Fibroblast of skin of left biceps (primary cell): ENCODE measurements around the gene CDKAL1.
"Not testable (repeated sequence)": the region's sequence is repeated elsewhere in the genome, so short reads cannot be mapped to it uniquely, and the experiment has no call there.

ENCODE experiments used
- DNase-seq, 2 experiments: peaks; one replicate each; pipeline ENCODE4 v3.0.0-alpha.2; 2013; ENCODE audit warnings: low read depth in 2 of 2

CDKAL1 gene

DNA sequence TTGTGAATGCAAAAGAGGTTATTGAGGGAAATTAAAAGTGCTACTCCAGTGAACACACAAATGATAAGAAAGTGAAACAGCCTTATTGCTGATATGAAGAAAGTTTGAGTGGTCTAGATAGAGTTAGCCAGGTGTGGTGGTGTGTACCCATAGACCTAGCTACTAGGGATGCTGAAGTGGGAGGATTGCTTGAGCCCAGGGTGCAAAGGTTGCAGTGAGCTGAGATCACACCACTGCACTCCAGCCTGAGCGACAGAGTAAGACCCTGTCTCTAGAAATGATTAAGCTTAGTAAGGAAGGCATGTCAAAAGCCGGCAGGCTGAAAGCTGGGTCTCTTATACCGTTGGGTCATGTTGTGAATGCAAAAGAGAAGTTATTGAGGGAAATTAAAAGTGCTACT, 389.8 kb downstream of the CDKAL1 start:
- DNase-seq, result not testable (repeated sequence)

DNA sequence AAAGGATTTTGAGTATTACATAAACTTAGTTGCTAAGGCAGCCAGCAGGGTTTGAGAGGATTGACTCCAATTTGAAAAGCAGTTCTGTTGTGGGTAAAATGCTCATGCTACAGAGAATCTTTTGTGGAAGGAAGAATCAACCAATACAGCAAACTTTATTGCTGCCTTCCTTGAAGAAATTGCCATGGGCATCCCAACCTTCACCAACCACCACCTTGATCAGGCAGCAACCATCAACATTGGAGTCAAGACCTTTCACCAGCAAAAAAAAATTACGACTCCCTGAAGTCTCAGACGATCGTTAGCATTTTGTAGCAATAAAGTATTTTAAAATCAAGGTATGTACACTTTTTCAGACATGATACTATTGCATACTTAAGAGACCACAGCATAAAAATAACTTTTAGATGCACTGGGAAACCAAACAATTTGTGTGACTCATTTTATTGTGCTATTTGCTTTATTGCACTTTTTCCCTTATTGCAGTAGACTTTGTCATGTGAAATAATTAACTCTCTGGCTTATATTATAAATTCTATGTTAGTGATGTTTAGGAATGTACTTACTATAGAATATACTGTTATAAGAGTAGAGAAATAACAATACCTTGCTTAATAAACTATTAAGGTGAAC, 390.8 kb downstream of the CDKAL1 start:
- DNase-seq, result no peak

GRCh38 chr6:20927130-20927860, 393.0 kb downstream of the CDKAL1 start:
- no peak for DNase-seq

DNA sequence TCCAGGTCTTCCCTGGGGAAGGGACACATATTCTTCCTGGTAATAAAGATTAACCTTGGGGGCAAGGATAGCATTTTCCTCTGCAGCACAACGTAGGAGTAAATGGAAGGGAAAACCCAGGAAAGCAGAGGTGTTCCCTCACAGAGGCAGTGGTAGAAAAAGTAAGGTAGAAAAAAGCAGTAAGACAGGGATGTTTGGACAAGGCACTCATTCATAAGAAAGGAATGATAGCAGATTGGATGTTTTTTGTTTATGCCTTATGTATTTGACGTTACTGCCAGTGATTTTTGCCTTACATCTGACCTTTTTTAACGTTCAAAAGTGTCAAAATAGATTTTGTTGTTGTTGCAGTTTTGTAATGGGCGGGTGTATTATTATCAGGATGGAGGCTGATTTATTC, 395.0 kb downstream of the CDKAL1 start:
- DNase-seq, result no peak

DNA sequence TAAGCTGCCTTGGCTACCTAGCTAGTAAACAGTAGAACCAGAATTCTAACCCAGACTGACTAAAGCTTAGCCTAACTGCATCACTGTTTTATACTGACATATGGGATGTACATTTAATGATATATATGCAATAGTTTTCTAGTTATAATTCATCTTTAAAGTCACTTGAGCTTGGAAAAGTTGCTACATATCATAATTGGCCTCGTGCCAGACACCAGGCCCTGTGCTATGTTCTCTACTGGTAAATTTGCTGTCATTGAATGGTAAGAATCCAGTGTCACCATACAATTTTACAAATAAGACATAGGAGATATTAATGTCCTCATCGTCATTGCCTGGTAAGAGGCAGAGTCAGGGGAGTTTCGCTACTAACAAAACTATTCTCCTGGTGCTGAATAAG, 396.8 kb downstream of the CDKAL1 start:
- no peak for DNase-seq

- no peak for DNase-seq
Observed at GRCh38 chr6:20931772-20932171, 397.5 kb downstream of the CDKAL1 start.

DNA sequence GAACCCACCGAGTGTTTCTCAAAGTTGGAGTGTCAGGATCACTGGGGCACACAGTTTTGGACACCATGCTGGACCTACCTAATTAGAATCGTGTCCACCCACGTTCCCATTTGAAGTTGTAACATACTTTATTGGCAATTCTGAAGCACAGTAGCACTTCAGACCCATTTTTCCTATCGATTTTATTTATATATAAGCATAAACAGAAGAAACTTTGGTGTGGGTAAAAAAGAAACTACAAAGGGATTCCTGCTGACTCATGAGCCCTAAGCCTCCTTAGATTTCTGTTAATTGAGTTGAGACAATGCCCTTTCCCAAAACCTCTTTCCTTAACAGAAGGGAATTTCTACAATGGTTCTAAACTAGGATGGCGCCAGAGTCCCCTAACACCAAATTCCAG, 398.0 kb downstream of the CDKAL1 start:
- DNase-seq, result no peak

DNA sequence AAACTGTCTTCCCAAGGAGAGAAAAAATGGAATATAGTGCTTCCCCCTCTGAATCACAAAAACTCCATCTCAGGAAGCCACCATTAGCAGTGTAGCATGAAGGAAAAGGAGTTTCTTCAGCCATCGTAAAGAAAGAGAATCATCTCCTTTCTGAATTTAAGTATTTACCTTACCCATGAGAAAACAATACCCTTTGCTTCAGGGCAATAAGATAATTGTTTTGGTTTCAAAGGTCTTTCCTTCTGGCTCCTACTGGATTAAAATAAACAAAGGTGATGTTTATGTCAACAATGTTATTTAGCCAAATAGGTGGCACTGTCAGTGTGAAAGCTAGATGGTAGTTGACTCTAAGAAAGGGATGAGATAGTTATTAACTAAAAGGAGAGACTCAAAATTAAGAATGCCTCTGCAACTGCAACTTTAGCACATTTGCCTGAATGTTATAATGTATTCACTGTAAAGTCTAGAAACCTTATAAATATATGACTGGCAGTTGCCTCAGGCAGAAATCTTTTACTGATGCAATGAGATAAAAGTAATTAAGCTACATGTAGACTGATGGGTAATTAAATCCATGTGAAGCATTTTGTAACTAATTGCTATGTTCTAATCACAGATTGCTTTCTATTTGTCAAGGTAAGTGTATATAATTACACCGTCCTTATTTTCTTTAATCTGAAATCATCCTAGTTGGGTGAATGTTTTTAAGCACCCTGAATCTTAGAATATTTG, 399.0 kb downstream of the CDKAL1 start:
- no peak for DNase-seq

GRCh38 chr6:20936949-20937348, 402.7 kb downstream of the CDKAL1 start:
- DNase-seq, result no peak

GRCh38 chr6:20939161-20939775, 405.0 kb downstream of the CDKAL1 start:
- DNase-seq, result no peak

- no peak for DNase-seq
Observed at GRCh38 chr6:20943040-20943627, 408.9 kb downstream of the CDKAL1 start.

DNA sequence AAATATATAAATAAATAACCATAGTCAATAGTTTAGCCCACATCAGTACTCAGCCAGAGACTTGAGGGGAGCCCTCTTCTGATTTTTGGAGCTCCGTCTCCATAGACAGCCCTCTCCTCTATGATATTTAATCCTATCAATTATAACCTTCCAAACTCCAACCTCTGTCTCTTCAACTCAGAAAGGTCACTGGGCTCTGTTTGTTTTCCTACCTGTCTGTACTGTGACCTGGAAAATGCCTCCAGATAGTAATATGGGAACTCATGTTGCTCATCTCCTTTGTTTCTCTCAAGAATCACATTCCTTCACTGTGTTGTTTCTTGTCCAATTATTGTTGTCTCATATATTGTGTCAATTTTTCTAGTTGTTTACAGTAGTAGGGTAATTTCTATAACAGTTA, 409.7 kb downstream of the CDKAL1 start:
- no peak for DNase-seq

- peak in 1 of 2 experiments; percentile 10 for DNase-seq
Observed at GRCh38 chr6:20946022-20946421, 411.8 kb downstream of the CDKAL1 start.

DNA sequence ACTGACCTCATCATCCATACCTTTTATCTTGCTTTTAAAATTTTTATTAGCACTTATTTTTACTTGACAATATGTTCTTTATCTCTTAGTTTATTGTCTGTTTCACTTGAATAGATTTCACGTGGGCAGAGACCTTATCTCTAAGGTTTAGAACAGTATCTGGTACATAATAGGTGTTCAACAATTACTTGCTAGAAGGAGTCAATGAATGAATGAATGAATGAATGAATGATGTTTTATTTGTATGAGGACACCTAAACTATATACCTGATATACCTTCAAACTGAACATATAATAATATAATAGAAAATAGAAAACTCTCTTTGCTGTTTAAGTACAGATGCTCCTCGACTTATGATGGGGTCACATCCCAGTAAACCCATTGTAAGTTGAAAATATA, 412.6 kb downstream of the CDKAL1 start:
- no peak for DNase-seq

GRCh38 chr6:20947977-20948376, 413.7 kb downstream of the CDKAL1 start:
- no peak for DNase-seq

DNA sequence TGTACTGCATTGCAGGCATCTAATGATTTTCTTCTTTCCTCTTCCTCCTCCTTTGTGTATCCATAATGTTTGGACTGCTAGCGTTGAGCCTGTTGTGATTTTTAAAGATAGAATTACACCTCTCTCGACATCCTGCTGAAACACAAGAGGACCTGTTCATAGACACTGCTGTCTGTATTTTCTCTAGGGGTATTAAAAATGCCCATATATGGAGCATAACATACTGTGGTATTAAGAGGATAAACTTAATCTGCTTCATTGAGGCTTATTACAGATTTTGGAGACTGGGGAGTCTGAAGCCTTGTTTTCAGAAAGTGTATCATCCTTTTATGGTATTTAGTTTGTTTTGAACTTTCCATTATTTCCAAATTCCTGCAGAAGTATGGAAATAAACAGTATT, 414.3 kb downstream of the CDKAL1 start:
- DNase-seq, result no peak

DNA sequence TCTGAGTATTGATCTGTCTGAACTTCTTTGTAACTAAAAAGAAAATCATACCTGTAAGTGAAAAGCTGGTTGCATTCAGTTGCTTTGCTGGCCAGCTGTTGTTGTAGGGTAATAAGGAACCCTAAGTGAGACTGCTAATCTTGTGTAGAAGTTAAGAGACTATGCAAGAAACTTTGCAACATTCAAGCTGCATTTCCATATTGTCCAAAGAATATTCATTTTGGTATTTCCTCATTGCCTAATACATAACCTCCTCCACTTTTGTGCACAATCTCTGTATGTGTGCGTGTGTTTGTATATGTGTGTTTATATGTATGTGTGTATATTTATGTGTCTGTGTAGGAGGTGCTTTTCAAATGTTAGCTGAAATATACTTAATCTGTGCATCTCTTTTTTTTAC, 414.9 kb downstream of the CDKAL1 start:
- no peak for DNase-seq

DNA sequence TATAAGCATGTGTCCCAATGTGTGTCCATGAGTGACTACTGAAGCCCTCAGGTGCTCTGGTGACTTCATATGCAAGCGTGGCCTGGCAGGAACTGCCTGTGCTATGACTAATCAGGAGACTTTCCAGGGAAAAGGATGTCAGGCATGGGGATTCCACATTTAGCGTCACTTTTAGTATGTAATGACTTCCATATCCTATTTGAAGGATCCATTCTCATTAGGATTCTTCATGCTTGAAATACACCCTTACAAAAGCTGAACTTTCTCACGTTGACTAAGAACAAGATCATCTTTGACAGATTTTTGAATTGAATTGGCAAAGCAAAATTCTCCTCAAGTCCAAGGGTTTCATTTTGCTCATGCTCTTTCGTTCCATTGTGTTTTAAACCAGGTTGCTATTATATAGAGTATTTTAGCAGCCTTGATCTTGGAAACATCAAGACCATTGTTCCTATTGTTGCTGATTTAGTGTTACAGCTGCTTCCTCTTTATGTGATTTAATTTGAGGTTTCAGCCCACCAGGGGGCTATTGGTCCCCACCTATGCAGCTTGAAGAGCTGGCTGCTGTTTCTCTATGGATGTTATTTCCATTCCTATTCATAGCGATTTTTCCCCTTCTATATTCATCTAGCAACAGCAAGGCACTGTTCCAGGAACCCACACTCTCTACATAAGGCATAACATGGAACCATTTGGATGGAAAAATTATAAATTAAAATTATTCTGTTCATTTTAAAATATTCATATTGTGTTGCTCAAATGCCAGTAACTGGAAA, 418.6 kb downstream of the CDKAL1 start:
- peak; percentile 28 to 37 for DNase-seq

- DNase-seq, result no peak
Observed at GRCh38 chr6:20954315-20954714, 420.1 kb downstream of the CDKAL1 start.

DNA sequence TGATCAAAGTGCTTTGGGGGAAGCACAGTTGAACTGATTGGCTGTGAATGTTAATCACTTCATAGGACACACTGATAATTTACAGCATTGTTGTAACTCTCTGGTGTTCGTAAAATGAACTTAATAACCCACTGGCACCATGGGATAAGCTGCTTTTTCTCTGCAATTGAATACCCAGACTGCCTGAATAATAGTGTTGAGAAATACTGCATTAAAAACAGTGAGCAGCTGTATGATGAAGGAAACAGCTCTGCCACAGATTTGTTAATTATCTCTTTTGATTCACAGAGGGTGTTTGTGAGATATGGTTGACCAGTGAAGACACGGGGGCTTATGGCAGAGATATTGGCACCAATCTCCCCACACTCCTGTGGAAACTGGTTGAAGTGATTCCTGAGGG, 420.9 kb downstream of the CDKAL1 start:
- no peak for DNase-seq

- DNase-seq, result no peak
Observed at GRCh38 chr6:20955751-20956150, 421.5 kb downstream of the CDKAL1 start.
